HepG2 (cell line): ENCODE data around the gene CTDSP1. TPM values are rescaled to one million over a fixed set of nuclear protein-coding genes. Genes with fewer than 3 reads are reported as not detected.

ENCODE experiments used
- E2F1 ChIP-seq: sonication (generic); formaldehyde crosslinking; IDR thresholded peaks from 2 replicates; pipeline ENCODE4 v1.5.0; 2020; ENCODE audit warnings: missing genetic modification reagents
- KAT2B ChIP-seq: fragments of 150-350 bp; IDR thresholded peaks from 2 replicates; pipeline ENCODE4 v1.6.1; 2014; ENCODE audit warnings: low read depth, low read length, borderline replicate concordance
- PPARG ChIP-seq: conservative IDR thresholded peaks from 2 replicates; pipeline ENCODE4 v1.6.1; 2016; ENCODE audit warnings: missing biosample characterization, missing genetic modification reagents
- ZNF44 ChIP-seq: sonication (generic); formaldehyde crosslinking; IDR thresholded peaks from 2 replicates; pipeline ENCODE4 v1.5.1; 2020; ENCODE audit warnings: mild to moderate bottlenecking, missing genetic modification reagents
- ZNF687 ChIP-seq: sonication (generic); formaldehyde crosslinking; IDR thresholded peaks from 2 replicates; pipeline ENCODE4 v1.5.1; 2020; ENCODE audit warnings: mild to moderate bottlenecking, missing genetic modification reagents, moderate library complexity
- polyA plus RNA-seq, 8 experiments: library from polyadenylated mRNA; depleted of rRNA in 3 of 8; stranded (reverse) in 7 of 8; unstranded in 1 of 8; fragments of >200 nt; fragmentation: Illumina TruSeq in 4 of 8; extraction: Trizol in 4 of 8; gene quantifications; 2 replicates each; pipeline versions ENCODE4 v1.2.1 to v1.2.3, GENCODE V29; 2011 to 2016; ENCODE audit warnings: low read depth in 4 of 8, missing spikeins in 1 of 8, mixed read lengths in 1 of 8; ENCODE audit not compliant: insufficient read depth in 1 of 8
- total RNA-seq, 5 experiments: library from RNA; depleted of rRNA; stranded (reverse); fragments of >200 nt; fragmentation: Illumina TruSeq; extraction: Trizol; gene quantifications; 2 replicates each; pipeline ENCODE4 v1.2.3, GENCODE V29; 2016; ENCODE audit warnings: low read depth in 1 of 5

Gene CTDSP1
- total and polyA plus RNA-seq, 2 of the 13 experiments (the other 11 are each of a cell fraction or from before 2014, with no cell fraction given): 91.0 to 268 TPM

GRCh38 chr2:218357236-218358177 lies 42.2 kb upstream of the CTDSP1 start (continued):
- TF ChIP-seq ZNF687 (CRISPR knock-in tag): peak; percentile 39; the same call in 1 of the 2 replicates
- 0 out of 2 replicates have a peak, but pooled peaks have one; percentile 1 for TF ChIP-seq KAT2B
- no peak for TF ChIP-seq E2F1 (CRISPR knock-in tag)
- TF ChIP-seq PPARG (CRISPR knock-in tag): peak; percentile 59; the same call in 1 of the 2 replicates
- 0 out of 2 replicates have a peak, but pooled peaks have one; percentile 60 for TF ChIP-seq ZNF44 (CRISPR knock-in tag)
- TF ChIP-seq, all 625 proteins: peak for 24
